ENCODE measurements around the gene SEMA3B.
A peak's percentile ranks its signal among the peaks of the same experiment; 100 is the strongest.
"Not testable (repeated sequence)": the region's sequence is repeated elsewhere in the genome, so short reads cannot be mapped to it uniquely, and the experiment has no call there.

SEMA3B gene

DNA sequence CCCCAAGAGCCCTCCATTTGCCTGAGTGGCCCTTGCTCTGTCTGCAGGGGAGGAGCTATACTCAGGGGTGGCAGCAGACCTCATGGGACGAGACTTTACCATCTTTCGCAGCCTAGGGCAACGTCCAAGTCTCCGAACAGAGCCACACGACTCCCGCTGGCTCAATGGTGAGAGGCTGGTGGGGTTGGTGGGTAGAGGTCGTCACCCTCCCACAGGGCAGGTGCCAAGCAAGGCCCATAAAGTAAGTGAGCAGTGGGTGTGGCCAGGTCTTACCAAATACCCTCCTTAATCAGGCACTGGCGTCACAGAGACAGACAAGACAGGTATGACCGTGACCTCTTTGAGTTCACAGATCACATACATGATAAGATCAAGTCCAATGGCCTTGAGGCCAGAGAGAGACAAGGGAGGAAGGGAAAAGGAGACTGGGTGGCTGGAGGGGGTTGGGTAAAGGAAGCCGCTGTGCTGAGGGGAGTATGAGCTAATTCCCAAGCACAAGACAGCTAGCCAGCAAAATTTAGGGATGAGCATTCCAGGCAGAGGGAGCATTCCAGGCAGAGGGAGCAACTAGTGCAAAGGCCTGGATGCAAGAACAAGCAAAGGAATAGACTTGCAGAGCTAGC lies 2.5 kb downstream of the SEMA3B start:
- Histone ChIP-seq H3K27ac (ENCODE audit: low read depth, low read length) (no peak overlapping the region), H3K4me1 (ENCODE audit: control insufficient read depth, insufficient read depth, low read length) (peaks cover 24% of the 10 kb centered on the region), H3K4me3 (ENCODE audit: low read length) (no peak overlapping the region)

DNA sequence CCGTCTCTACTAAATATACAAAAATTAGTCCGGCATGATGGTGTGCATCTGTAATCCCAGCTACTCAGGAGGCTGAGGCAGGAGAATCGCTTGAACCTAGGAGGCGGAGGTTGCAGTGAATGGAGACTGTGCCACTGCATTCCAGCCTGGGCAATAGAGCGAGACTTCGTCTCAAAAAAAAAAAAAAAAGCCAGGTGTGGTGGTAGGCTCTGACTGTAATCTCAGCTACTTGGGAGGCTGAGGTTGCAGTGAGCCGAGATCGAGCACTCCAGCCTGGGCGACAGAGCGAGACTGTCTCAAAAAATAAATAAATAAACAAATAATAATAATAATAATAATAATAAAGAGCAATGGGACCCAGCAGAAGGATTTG lies 3.6 kb downstream of the SEMA3B start:
- Histone ChIP-seq H3K4me3 (ENCODE audit: low read length) (peak overlapping the region; percentile 57), H3K4me1 (ENCODE audit: control insufficient read depth, insufficient read depth, low read length) (peaks cover 18% of the 10 kb centered on the region)
- not testable (repeated sequence) for H3K36me3 ChIP-seq (ENCODE audit: control insufficient read depth, insufficient read depth, low read length); H3K9ac ChIP-seq (ENCODE audit: low read length); H3K27ac ChIP-seq (ENCODE audit: low read depth, low read length); H3K27me3 ChIP-seq (ENCODE audit: control insufficient read depth, insufficient read depth, low read length)

More for the DNA sequence above, 2.5 kb downstream of the SEMA3B start:
- H3K27me3 ChIP-seq (ENCODE audit: control insufficient read depth, insufficient read depth, low read length) = peaks cover 9% of the 10 kb centered on the region
- H3K36me3 ChIP-seq (ENCODE audit: control insufficient read depth, insufficient read depth, low read length) = no peaks in the 10 kb centered on the region
- no peak overlapping the region for H3K9ac ChIP-seq (ENCODE audit: low read length)

- no peak overlapping the region for H3K27ac ChIP-seq (ENCODE audit: low read depth, low read length)
- H3K36me3 ChIP-seq (ENCODE audit: control insufficient read depth, insufficient read depth, low read length) = no peaks in the 10 kb centered on the region
- peak overlapping the region; percentile 57 for H3K4me3 ChIP-seq (ENCODE audit: low read length)
- peaks cover 16% of the 10 kb centered on the region for H3K4me1 ChIP-seq (ENCODE audit: control insufficient read depth, insufficient read depth, low read length)
- H3K27me3 ChIP-seq (ENCODE audit: control insufficient read depth, insufficient read depth, low read length) = peaks cover 9% of the 10 kb centered on the region
- no peak overlapping the region for H3K9ac ChIP-seq (ENCODE audit: low read length)
These were observed 4.2 kb downstream of the SEMA3B start for GRCh38 chr3:50272911-50273688.

GRCh38 chr3:50273689-50274065 lies 4.7 kb downstream of the SEMA3B start:
- Histone ChIP-seq H3K27me3 (ENCODE audit: control insufficient read depth, insufficient read depth, low read length) (peaks cover 9% of the 10 kb centered on the region), H3K9ac (ENCODE audit: low read length) (no peak overlapping the region), H3K36me3 (ENCODE audit: control insufficient read depth, insufficient read depth, low read length) (no peaks in the 10 kb centered on the region), H3K4me1 (ENCODE audit: control insufficient read depth, insufficient read depth, low read length) (peaks cover 10% of the 10 kb centered on the region), H3K27ac (ENCODE audit: low read depth, low read length) (no peak overlapping the region), H3K4me3 (ENCODE audit: low read length) (no peak overlapping the region)

- Histone ChIP-seq H3K27ac (ENCODE audit: low read depth, low read length) (no peak overlapping the region), H3K9ac (ENCODE audit: low read length) (no peak overlapping the region), H3K27me3 (ENCODE audit: control insufficient read depth, insufficient read depth, low read length) (peaks cover 9% of the 10 kb centered on the region), H3K4me1 (ENCODE audit: control insufficient read depth, insufficient read depth, low read length) (peaks cover 9% of the 10 kb centered on the region), H3K4me3 (ENCODE audit: low read length) (no peak overlapping the region), H3K36me3 (ENCODE audit: control insufficient read depth, insufficient read depth, low read length) (no peaks in the 10 kb centered on the region)
These were observed 5.6 kb downstream of the SEMA3B start for GRCh38 chr3:50274371-50275104.

- H3K27ac ChIP-seq (ENCODE audit: low read depth, low read length) = no peak overlapping the region
- no peak overlapping the region for H3K9ac ChIP-seq (ENCODE audit: low read length)
- H3K4me3 ChIP-seq (ENCODE audit: low read length) = no peak overlapping the region
These were observed 6.4 kb downstream of the SEMA3B start for GRCh38 chr3:50275141-50275995.

GRCh38 chr3:50275996-50276761 lies 7.2 kb downstream of the SEMA3B start:
- Histone ChIP-seq H3K9ac (ENCODE audit: low read length) (no peak overlapping the region), H3K27ac (ENCODE audit: low read depth, low read length) (no peak overlapping the region), H3K4me1 (ENCODE audit: control insufficient read depth, insufficient read depth, low read length) (peaks cover 5% of the 10 kb centered on the region), H3K27me3 (ENCODE audit: control insufficient read depth, insufficient read depth, low read length) (peaks cover 9% of the 10 kb centered on the region), H3K4me3 (ENCODE audit: low read length) (no peak overlapping the region), H3K36me3 (ENCODE audit: control insufficient read depth, insufficient read depth, low read length) (no peaks in the 10 kb centered on the region)

More at GRCh38 chr3:50275141-50275995, 6.4 kb downstream of the SEMA3B start:
- Histone ChIP-seq H3K27me3 (ENCODE audit: control insufficient read depth, insufficient read depth, low read length) (peaks cover 9% of the 10 kb centered on the region), H3K4me1 (ENCODE audit: control insufficient read depth, insufficient read depth, low read length) (peaks cover 5% of the 10 kb centered on the region), H3K36me3 (ENCODE audit: control insufficient read depth, insufficient read depth, low read length) (no peaks in the 10 kb centered on the region)

DNA sequence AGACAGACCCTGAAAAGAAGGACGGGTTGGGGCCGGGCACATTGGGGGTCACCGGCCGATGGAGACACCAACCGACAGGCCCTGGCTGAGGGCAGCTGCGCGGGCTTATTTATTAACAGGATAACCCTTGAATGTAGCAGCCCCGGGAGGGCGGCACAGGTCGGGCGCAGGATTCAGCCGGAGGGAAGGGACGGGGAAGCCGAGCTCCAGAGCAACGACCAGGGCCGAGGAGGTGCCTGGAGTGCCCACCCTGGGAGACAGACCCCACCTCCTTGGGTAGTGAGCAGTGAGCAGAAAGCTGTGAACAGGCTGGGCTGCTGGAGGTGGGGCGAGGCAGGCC lies 7.8 kb downstream of the SEMA3B start:
- H3K4me3 ChIP-seq (ENCODE audit: low read length) = no peak overlapping the region
- no peak overlapping the region for H3K27ac ChIP-seq (ENCODE audit: low read depth, low read length)
- no peak overlapping the region for H3K9ac ChIP-seq (ENCODE audit: low read length)
- peaks cover 9% of the 10 kb centered on the region for H3K27me3 ChIP-seq (ENCODE audit: control insufficient read depth, insufficient read depth, low read length)
- peaks cover 5% of the 10 kb centered on the region for H3K4me1 ChIP-seq (ENCODE audit: control insufficient read depth, insufficient read depth, low read length)
- no peaks in the 10 kb centered on the region for H3K36me3 ChIP-seq (ENCODE audit: control insufficient read depth, insufficient read depth, low read length)

- Histone ChIP-seq H3K4me1 (ENCODE audit: control insufficient read depth, insufficient read depth, low read length) (peaks cover 5% of the 10 kb centered on the region), H3K27ac (ENCODE audit: low read depth, low read length) (no peak overlapping the region), H3K9ac (ENCODE audit: low read length) (no peak overlapping the region), H3K27me3 (ENCODE audit: control insufficient read depth, insufficient read depth, low read length) (peaks cover 9% of the 10 kb centered on the region), H3K36me3 (ENCODE audit: control insufficient read depth, insufficient read depth, low read length) (no peaks in the 10 kb centered on the region), H3K4me3 (ENCODE audit: low read length) (no peak overlapping the region)
These were observed 9.4 kb downstream of the SEMA3B start for GRCh38 chr3:50278123-50278879.

GRCh38 chr3:50278880-50279224 lies 9.9 kb downstream of the SEMA3B start, which contains the start of gene LSMEM2:
TSS of gene LSMEM2 (plus strand) at chr3:50279087. CDS start at chr3:50279114, 27 bp downstream.
- Histone ChIP-seq H3K4me3 (ENCODE audit: low read length) (no peak within 1 kb of the TSS), H3K4me1 (ENCODE audit: control insufficient read depth, insufficient read depth, low read length) (peaks cover 5% of the 10 kb centered on the region), H3K27me3 (ENCODE audit: control insufficient read depth, insufficient read depth, low read length) (peaks cover 8% of the 10 kb centered on the region), H3K36me3 (ENCODE audit: control insufficient read depth, insufficient read depth, low read length) (no peaks in the 10 kb centered on the region), H3K9ac (ENCODE audit: low read length) (no peak within 1 kb of the TSS), H3K27ac (ENCODE audit: low read depth, low read length) (no peak within 1 kb of the TSS)

All from rectal smooth muscle tissue (tissue), 1 donor.